Activated T-cell treated with anti-CD3 and anti-CD28 coated beads for 24 hours (primary cell): Measurements from ENCODE around the gene DCP2.
"Not testable (repeated sequence)": the region's sequence is repeated elsewhere in the genome, so short reads cannot be mapped to it uniquely, and the experiment has no call there.

Experiments
- DNase-seq: peaks from one replicate; pipeline ENCODE4 v3.0.0-alpha.2; 2020; ENCODE audit warnings: low read depth

DCP2 gene

DNA sequence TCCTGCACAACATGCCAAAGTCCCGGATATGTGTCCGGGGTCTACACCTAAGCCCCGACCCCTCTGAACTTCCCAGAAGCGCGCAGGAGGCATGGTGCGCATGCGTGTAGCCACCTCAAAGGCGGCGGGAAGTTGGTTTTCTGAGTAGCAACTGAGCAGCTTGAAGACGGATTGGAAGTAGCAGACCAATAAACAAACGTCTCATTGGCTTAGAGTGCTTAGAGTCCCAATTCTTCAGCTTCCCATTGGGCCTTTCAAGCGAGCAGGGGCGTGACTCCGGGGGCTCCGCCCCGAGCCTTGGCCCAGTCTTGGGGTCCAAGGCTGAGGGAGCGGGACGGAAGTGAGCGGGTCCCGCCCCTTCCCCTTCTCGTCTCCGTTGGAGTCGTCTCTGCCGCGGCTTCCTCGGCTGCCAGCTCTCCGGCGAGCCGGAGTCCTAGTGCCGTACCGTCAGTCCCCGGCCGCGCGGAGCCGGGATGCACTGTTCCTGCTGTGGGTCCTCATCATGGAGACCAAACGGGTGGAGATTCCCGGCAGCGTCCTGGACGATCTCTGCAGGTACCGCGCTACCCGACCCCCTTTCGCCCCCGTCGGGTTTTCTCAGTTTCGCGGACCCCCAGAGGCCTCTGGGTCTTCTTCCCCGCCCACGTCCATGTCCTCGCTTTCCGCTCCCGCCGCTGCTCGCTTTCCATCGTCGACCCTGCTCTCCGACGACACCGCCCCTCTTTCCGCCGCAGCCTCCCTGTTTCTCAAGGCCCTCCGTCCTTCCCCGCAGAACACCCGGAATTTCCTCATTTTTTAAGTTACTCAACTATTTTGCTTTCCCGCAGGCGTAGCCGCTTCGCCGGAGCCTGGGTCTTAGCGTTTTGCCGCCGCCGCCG is at the start of gene DCP2:
DCP2 (plus strand) TSS at position 367 of the 878 bp plus-strand sequence; CDS start at position 503, 136 bp downstream.
- DNase-seq, result peak; percentile 91

DNA sequence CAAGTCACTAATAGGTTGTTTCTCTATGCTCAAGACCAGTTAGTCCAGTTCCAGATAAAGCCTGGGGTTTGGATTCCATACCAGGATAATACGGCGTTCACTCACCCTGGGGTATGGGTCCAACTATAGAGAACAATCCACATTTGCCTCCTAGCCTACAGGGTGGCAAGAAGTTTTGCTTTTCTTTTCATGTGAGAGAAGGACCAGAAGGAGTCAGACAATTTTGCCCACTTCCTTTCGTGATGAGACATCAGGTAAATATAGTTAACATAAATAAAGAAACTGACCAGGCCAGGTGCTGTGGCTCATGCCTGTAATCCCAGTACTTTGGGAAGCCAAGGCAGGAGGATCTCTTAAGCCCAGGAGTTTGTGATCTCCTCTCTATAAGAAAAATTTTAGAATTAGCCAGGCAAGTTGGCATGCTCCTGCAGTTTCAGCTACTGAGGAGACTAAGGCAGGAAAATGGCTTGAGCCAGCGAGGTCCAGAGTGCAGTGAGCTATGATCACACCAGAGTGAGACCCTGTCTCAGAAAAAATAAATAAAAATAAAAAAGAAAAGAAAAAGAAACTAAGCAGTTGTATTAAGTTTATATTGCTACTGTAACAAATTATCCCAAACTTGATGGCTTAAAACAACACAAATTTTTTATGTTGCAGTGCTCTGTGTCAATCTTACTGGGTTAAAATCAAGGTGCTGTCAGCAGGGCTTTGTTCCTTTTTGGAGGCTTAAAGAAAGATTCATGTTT is 47.1 kb upstream of the DCP2 start:
- DNase-seq, result no peak

GRCh38 chr5:112930082-112930344 is 46.6 kb upstream of the DCP2 start:
- DNase-seq, result no peak

DNA sequence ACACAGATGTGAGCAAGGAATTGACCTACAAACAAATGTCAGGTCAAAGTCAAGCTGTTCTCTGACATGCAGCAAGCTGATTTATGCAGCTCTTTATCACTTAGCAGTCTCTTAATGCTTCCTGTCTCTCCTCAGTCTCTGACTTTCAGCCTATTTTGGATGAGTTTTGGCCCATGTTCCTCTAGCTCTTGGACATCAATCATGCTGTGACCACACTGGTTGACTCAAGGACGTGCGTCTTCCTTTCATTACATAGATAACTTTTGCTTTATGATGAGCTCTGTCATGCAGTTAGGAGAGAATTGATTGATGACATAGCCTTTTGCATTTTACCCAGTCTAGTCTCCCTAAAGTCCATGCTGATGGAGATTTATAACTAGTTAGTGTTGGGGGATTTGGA is 45.1 kb upstream of the DCP2 start:
- DNase-seq, result no peak

DNA sequence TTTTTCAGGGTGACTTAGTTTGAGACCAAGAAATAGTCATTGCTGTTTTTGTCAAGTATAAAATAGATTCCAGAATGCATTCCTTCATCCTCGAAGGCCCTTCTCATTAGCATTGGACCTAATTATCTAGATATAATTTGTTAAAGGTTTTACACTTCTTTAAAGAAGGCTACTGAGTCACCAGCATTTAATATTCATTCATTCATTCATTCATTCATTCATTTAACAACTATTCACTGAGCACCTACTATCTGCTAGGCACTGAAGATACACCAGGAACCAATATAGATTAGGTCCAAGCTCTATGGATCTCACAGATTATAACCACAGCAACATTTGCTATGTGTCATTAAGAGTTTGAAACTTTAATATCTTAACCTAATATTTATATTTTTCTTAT is 43.5 kb upstream of the DCP2 start:
- no peak for DNase-seq

GRCh38 chr5:112933651-112934365 is 42.8 kb upstream of the DCP2 start:
- no peak for DNase-seq

- DNase-seq, result no peak
Observed at GRCh38 chr5:112934366-112934663, 42.3 kb upstream of the DCP2 start.

GRCh38 chr5:112935675-112936074 is 40.9 kb upstream of the DCP2 start:
- DNase-seq, result no peak

GRCh38 chr5:112938286-112938685 is 38.3 kb upstream of the DCP2 start:
- no peak for DNase-seq

GRCh38 chr5:112940670-112941069 is 35.9 kb upstream of the DCP2 start:
- no peak for DNase-seq

GRCh38 chr5:112948458-112948857 is 28.1 kb upstream of the DCP2 start:
- no peak for DNase-seq

- DNase-seq, result no peak
Observed at GRCh38 chr5:112951124-112951702, 25.4 kb upstream of the DCP2 start.

GRCh38 chr5:112956606-112957005 is 20.0 kb upstream of the DCP2 start:
- no peak for DNase-seq

- DNase-seq, result no peak
Observed at GRCh38 chr5:112957036-112957808, 19.4 kb upstream of the DCP2 start.

DNA sequence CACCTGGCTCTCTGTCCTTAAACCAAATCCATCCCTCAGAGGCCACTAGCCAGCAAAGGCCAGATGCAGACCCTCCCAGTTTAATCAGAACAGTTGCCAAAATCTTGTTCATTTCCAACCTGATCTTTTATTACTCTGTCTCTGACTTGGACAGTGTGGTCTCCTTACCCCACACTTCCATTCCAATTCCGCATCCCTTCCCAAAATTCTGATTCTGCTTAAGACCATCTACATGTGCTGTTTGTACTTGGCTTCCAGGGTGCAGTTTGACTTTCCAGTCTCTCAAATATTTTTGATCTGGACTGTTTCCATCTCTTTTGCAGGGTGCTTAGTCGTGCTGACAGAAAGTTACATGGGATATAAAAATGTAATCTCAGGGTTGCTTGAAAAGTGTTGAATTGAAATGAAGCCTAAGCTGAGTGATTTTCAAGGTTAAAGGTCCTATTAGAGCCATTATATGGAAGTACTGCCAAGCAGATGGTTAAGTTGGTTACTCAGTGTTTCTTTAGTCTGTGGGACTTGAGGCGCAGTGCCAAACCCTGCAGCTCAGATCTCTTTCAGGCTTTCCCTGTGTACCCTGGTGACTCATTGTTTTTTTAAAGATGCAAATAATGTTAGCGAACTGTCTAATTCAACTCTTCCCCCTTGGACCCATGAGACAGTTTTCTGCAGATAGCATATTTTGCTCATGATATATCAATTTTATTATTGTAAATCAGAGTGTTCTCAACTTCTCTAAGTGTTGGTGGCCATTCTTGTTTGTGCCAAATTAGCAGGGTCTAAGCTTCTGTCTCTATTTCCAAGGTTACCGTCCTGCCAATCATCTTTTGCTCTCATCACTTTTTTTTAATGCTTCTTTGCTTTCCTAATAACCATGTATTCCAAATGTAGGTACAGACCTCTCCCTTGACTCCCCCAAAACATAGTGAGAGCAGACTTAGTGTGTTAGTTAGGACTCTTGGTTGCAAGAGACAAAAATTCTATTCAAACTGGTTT is 18.2 kb upstream of the DCP2 start:
- DNase-seq, result no peak

- not testable (repeated sequence) for DNase-seq
Observed at GRCh38 chr5:112959872-112960271, 16.7 kb upstream of the DCP2 start.

GRCh38 chr5:112960315-112960714 is 16.3 kb upstream of the DCP2 start:
- DNase-seq, result no peak

DNA sequence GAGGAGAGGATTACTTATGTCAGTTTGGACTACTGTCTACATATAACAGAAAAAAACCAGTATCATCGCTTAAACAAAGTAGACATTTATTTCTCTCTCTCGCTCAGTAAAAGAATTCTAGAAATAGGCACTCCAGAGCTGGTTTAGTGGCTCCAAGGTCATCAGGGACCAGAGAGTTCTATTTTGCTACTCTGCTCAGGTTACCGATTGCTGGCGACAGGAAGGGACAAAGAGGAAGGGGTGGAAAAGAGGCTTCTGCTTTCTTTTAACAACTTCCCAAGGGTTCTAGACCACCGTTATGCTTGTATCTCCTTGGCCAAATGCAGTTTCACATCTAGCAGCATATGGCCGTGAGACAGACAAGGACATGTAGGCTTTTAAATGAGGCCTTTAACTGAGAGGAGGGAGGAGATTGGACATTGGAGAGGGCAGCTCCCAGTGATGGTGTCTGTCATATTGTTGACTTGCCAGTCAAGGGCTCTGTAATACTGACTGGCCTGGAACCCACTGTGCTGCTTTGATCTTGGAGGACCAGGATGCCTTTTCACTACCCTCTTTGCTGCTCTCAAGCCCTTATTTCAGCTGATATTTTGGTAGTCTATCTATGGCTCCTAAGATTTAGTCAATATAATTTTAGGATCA is 15.6 kb upstream of the DCP2 start:
- no peak for DNase-seq

DNA sequence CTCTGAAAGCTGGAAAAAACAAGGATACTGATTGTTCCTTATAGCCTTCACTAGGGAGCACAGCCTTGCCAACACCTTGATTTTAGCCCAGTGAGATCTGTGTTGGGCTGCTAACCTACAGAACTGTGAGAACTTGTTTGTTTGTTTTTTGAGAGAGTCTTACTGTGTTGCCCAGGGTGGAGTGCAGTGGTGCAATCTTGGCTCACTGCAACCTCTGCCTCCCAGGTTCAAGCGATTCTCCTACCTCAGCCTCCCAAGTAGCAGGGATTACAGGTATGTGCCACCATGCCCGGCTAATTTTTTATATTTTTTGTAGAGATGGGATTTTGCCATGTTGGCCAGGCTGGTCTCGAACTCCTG is 13.2 kb upstream of the DCP2 start:
- not testable (repeated sequence) for DNase-seq

DNA sequence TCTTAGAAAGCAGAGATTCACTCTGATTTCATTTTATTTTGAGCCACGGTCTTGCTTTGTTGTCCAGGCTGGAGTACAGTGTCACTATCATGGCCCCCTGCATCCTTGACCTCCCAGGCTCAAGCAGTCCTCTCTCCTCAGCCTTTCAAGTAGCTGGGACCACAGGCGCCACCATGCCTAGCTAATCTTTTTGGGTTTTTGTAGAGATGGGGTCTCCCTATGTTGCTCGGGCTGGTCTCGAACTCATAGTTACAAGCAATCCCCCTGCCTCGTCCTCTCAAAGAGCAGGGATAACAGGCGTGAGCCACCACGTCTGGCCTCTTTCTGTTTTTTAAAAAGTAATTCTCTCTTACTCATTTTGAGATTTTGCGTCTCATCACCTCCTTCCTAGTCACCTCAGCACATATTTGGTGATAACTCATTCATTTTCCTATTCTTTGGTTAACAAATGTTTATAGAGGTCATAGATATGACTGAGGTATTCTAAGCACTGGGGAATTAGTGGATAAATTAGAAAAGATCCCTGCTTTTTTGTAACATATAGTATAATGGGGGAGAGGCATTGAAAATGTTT is 10.8 kb upstream of the DCP2 start:
- DNase-seq, result no peak
